GM18868 (cell line): ENCODE results near the gene CCL23.
"Not testable (repeated sequence)": the region's sequence is repeated elsewhere in the genome, so short reads cannot be mapped to it uniquely, and the experiment has no call there.

Source experiments
- ATAC-seq: cut with Tn5 transposase; IDR thresholded peaks from one replicate; pipeline ENCODE4 v1.9.1; 2021; ENCODE audit warnings: mild to moderate bottlenecking, moderate library complexity; ENCODE audit not compliant: unreplicated experiment

Gene CCL23

DNA sequence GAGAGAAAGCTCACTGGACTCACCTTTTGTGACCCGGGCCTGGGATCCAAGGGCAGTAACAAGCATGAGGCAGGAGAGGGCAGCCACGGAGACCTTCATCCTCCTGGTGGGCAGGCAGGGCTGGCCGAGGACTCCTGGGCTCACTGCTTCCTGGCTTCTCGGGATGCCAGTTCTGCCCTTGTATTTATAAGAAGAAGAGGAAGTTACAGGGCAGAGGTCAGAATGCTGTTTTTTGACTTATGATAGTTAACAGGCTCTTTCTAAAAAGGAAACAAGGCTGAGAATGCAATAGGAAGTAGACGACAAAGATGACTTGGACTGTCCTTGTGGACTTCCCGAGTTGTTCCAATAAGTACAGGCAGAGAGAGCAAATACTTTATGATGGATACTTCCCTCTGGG, at the start of gene CCL23:
CCL23 (minus strand) TSS at position 174 of the 400 bp plus-strand sequence; CDS start at position 99, 75 bp downstream.
- ATAC-seq: no peak

DNA sequence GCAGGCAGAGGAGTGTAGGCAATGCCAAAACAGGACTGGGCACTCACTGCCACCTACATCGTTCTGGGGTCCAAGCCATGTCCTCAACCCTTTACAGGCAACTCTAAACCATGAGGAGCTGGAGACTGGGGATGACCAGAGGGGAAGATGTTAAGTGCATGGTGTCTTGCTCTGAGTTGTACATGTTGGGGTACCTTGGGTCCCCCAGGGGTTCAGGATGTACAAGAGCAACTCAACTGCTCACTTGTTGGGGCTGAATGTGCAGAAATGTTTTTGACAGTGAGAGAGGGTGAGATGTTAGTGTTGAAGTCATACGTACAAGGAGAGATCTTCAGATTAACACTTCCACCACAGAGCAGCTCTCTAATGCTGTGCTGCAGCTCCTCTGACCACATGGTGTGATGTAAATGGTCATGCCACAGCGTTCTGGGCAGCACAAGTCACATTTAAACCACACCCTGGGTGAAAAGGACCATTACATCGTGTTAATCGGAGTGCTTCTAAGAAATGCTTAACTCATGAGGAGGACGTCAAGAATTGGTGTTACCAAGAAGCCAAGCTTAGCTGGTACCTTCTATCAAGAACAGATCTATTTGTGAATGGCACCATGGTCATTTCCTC, 48.7 kb upstream of the CCL23 start:
- no peak for ATAC-seq

DNA sequence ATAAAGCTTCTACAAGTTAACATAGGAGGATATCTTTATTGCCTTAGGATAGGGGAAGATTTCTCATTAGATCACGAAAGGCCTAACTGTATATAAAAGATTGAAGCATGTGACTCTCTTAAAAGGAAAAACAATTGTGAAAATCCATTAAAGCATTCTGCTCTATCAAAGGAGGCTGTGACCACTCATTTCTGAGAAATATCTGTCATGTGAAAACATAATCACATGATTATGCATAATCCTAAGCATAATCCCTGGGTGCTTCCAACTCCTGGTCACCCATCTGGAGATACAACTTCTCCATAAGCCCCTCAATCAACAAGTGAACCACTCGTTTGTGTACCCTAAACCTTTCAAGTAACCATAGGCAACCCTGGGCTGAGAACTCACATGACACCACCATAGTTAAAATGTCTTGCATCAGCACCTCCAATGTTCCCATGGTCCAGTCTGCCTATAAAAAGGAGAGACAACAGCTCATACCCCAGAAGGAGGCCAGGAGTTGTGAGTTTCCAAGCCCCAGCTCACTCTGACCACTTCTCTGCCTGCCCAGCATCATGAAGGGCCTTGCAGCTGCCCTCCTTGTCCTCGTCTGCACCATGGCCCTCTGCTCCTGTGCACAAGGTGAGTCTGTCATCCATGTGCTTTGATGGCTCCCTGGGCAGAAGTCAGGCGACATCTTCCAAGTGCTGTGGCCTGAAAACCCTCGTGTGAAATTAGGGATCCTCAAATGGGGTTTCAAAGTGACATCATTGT, 46.2 kb upstream of the CCL23 start, which contains the start of gene CCL18:
CCL18 (plus strand) TSS at position 487 of the 756 bp plus-strand sequence; CDS start at position 558, 71 bp downstream.
- no peak for ATAC-seq

DNA sequence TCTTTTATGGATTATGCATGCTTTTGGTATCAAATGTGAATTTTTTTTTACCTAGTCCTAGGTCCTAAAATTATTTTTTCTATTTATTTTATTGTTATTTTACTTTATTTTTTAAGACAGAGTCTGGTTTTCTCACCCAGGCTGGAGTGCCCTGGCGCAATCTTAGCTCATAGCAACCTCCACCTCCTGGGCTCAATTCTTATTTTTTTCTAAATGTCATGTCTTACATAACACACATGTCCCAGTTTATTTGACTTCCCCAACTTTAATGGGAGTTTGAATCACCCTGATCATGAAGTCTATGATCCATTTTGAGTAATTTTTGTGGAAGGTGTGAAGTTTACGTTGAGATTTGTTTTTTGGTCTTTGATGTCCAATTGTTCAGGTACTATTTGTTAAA, 43.0 kb upstream of the CCL23 start:
- no peak for ATAC-seq

DNA sequence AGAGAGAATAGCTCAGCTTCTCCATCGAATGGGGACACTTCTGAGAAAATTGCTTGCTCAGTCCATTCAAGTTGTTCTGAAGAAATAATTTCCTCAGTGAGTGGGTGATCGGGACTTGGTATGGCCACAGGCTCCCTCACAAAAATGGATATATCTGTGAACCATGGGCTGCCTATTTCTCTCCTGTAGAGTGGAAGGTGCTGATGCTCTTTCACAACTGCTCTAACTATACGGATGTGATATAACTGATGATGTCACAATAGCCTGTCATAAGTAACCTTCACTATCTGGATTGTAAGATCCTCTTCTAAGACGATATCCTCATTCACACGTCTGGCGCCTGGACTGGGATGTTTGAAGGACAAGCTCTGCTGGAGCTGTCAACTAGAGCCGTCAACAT, 41.6 kb upstream of the CCL23 start:
- ATAC-seq: no peak

DNA sequence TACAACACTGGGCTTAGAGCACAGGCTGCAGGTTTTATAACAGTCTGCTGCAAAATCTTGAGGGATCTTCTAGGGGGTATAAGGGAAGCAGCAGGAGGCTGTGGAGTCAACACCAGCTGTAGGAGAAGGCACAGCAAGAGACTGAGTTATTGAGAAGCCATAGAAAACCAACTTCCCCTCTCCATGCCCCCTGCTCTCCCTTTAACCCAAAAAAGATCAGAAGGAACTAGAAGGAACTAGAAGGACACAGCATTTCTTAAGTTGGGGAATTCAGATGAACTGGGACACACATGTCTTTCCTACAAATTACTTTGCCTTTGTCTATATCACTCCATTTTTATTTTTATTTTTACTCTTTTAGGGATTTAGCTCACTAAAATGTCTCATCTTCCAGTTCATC, 40.1 kb upstream of the CCL23 start:
- no peak for ATAC-seq

GRCh38 chr17:36055921-36056520, 38.2 kb upstream of the CCL23 start:
- ATAC-seq: no peak

DNA sequence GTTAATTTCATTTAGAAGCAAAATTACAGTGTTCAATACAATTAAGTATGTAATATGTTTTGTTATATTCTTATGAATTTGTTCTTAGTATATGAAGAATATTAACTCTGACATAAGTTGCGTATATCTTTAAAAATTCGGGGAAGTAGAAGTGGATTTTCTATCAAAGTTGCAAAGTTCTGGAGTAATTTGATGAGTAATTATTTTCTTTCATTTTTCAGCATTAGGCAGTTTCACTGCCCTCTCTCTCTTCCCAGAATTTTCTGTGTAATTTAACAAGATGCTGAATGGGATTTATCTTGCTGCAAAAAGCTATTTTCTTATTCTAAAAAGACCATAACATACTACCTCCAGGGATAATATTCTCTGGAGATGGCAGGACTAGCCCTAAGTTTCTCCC, 37.4 kb upstream of the CCL23 start:
- ATAC-seq: no peak

DNA sequence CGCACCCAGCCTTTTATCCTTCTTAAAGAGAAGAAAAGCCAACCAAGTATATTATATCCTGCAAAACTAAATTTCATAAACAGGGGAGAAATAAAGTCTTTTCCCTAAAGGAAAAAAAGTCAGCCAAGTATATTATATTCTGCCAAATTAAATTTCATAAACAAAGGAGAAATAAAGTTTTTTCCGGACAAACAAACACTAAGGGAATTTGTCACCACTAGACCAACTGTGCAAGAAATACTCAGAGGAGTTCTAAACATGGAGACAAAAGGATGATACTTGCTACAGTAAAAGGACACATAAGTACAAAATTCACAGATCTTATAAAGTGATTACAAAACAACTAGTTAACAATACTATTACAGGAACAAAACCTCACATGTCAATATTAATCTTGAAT, 31.9 kb upstream of the CCL23 start:
- no peak for ATAC-seq

DNA sequence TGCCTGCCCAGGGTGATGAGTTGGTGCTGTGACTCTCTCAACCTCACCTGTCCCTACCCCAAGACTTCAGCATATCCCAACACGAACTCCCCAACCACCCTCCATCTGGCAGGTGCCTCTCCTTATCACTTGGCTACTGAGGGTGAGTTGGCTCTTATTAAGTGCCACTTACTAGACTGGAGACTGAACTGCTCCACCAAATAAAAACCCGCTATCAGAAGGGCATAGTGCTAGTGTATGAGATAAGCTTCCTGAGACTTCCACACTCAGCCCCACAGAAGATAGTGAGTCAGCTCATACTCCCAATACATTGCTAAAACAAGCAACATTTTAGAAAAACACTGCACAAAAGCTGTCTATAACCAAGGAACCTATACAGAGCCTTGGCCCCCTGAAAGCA, 30.3 kb upstream of the CCL23 start:
- ATAC-seq: no peak

- no peak for ATAC-seq
Observed at GRCh38 chr17:36036235-36036634, 18.5 kb upstream of the CCL23 start.

DNA sequence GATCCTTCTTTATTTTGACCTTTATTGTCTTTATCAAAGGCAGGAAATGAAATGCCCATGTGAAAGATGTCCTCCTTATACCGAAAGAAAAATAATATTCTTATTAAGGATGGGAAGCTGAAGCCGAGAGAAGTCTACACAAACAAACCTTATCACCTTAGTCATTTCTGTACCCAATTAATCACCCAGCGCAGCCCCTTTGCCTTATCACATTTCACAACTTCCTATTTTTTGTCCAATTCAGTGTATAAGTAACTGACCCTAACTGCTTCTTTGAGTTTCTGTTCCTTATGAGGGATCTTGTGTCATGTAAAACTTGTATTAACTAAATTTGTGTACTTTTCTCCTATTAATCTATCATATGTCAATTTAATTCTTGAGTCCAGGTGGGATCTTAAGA, 16.4 kb upstream of the CCL23 start:
- ATAC-seq: no peak

DNA sequence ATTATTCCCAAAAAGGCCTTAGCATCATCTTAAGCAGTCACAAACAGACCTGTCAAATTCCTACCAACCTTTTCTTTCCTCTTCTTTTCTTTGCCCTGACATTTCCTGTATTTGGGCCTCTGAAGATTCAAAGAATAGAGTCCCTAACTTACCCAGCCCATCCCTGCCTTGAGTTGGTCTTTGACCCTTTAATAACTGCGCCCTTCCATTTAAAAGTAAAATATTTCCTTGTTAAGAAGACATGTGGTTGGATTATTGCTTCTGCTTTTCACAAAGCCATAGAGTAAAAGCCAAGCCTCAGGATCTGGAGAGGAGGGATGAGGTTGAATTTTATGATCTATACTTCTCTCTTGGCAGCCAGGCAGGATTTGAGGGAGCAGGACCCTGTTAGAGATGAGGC, 13.2 kb upstream of the CCL23 start:
- no peak for ATAC-seq

DNA sequence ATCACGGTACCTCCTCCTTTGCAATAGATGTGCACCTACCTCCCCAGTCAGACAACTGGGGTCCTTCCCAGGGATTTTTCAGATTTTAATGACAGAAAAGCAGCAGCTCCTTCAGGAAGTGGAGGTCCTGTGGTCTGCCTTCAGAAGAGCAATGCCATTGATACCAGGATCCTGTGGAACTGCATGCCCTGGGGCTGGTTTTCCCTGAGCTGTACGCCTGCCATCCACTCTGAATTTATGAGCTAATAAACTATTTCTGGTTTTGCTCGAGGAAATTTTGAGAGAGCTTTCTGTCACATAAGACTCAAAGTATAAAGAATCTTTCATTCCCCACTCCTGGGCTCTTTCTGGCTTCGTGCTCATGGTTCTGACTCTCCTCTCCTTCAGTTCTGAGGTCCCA, 10.0 kb upstream of the CCL23 start:
- no peak for ATAC-seq

DNA sequence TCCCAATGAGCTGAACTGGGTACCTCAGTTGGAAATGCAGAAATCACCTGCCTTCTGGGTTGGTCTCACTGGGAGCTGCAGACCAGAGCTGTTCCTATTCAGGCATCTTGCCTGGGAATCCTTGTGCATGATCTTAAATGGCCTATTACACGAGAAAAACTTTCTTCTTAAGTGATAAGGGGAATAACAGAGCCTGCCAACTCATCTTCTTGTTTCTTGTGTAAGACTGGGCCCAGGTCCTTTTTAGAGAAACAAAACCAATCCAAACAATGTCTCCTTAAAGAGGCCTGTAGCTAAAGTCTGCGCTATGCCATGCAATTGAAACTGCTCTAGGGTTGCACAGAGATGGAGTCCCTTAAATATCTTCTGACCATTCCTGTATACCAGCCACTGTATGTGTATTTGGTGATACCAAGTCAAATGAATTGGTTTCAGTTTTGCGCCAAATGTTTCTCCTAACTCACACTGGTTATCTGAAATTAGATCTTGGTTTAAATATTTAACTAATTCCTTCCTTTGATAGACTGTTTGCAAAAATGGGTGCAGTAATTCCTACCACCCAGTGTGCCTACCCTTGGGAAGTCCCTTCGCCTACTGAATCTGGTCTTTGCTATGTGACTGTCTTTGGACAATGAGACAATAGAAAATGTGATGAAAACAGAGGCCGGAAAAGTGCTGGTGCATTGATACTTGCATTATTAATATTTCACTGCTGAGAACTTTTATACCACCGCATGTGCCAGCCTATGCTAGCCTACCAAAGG, 6.5 kb upstream of the CCL23 start:
- no peak for ATAC-seq

- no peak for ATAC-seq
Observed at GRCh38 chr17:36019423-36019822, 1.7 kb upstream of the CCL23 start.

DNA sequence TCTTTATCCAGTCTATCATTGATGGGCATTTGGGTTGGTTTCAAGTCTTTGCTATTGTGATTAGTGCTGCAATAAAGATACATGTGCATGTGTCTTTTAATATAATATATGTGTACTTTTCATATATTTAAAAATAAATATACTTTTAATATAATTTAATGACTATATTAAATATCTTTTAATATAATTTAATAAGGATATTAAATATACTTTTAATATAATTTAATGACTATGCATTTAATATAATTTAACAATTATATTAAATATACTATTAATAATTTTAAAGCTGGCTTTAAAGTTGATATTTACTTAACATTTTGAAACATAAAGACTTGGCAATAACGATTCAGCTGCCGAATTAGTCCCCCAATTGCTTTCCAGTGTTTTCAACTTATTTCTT, 1.2 kb downstream of the CCL23 start:
- no peak for ATAC-seq

GRCh38 chr17:36015895-36016294, 1.9 kb downstream of the CCL23 start:
- ATAC-seq: not testable (repeated sequence)

- ATAC-seq: no peak
Observed at GRCh38 chr17:36014946-36015345, 2.8 kb downstream of the CCL23 start.

GRCh38 chr17:36011201-36011600, 6.6 kb downstream of the CCL23 start:
- no peak for ATAC-seq

DNA sequence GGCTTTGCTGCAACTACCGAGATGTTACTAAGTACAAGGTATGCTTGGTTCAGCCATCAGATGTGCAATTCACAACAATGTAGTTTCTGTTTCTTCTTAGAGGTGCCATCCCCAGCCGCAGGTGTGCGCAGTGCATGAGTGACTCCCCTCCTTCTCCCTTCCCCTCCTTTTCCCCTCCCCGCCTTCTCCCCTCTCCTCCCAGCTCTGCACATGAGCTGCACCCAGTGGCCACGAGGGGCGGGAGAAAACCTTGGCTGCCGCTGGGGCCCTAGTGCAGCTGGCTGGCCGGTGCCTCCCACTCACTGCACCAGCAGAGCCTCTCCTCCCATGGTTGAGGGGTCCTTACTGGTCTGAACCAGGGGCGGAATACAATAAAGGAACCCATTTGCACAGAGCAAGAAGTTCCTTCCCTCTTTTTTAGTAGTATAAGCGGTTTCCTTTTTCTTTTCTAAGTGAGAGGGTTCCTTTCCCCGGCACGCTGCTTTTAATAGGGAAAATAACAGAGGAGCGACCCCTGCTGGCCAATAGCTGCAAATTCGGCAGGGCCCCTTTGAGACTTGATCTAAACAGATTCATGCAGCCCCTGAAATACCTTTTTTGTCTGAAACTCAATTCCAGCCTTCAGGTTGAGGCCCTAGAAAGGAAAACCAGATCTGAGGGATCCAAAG, 8.6 kb downstream of the CCL23 start:
- no peak for ATAC-seq
